GM23248 (cell line): ENCODE results near the gene FARS2.

Source experiments
- EZH2 ChIP-seq: fragments of 200-600 bp; sonication (generic); IDR thresholded peaks from 2 replicates; pipeline ENCODE4 v1.6.1; 2018; ENCODE audit warnings: antibody characterized with exemption, mild to moderate bottlenecking; ENCODE audit not compliant: insufficient read depth, poor library complexity, severe bottlenecking
- EZH2phosphoT487 ChIP-seq: fragments of 200-600 bp; sonication (generic); IDR thresholded peaks from 2 replicates; pipeline ENCODE4 v1.6.1; 2018; ENCODE audit warnings: antibody characterized with exemption, moderate library complexity, mild to moderate bottlenecking, low read depth; ENCODE audit not compliant: insufficient read depth

DNA sequence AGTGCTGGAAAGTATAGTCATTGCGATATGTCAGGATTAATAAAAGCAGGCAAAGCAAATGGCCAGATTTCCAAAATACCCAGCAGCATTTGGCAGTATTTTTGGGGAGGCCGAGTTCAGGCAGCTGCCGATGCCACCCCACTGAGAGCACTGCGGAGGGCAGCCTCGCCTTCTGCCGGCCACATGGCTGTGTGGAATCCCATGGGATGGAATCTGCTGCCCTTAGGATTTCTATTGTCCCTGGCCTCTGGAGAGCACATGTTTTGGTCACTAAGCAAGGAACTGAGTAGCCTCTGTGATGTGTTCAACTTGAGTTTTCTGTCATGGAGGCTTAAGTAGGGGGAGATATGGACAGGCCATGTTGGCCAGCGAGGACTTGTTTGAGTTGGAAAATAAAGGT, 123.0 kb downstream of the FARS2 start:
- TF ChIP-seq EZH2 (no peak), EZH2phosphoT487 (no peak)
